ENCODE results near the gene EFHB. TPM values are rescaled to one million over a fixed set of nuclear protein-coding genes. Genes with fewer than 3 reads are reported as not detected.

Gene EFHB
- total RNA-seq, 1 donor from 2014 or later = 2.0 TPM

GRCh38 chr3:19946832-19947548, 13.0 kb upstream of the EFHB start, which contains the start of gene RAB5A:
Gene RAB5A (plus strand): TSS chr3:19947097. CDS start chr3:19950899, 3,802 bp downstream.
- Histone ChIP-seq H3K4me1 (peaks cover 22% of the 10 kb centered on the region), H3K79me2 (ENCODE audit: low read depth) (peaks cover 48% of the 10 kb centered on the region), H3K9ac (peak within 1 kb of the TSS; percentile 90), H2AFZ (replicated peaks) (peak within 1 kb of the TSS; percentile 82), H3K4me2 (peak within 1 kb of the TSS; percentile 89), H3K27me3 (no peaks in the 10 kb centered on the region), H3K27ac (peak within 1 kb of the TSS; percentile 97), H3K36me3 (no peaks in the 10 kb centered on the region), H3F3A (ENCODE audit: low read depth) (peaks cover 17% of the 10 kb centered on the region), H4K20me1 (ENCODE audit: low read depth) (peaks cover 44% of the 10 kb centered on the region), H3K9me3 (ENCODE audit: low read depth) (no peaks in the 10 kb centered on the region), H3K4me3 (peak within 1 kb of the TSS; percentile 92)
- H3K4me3 Mint-ChIP-seq = peak within 1 kb of the TSS; percentile 99
- H3K9me3 Mint-ChIP-seq = peaks cover 3% of the 10 kb centered on the region
- peaks cover 6% of the 10 kb centered on the region for H3K27me3 Mint-ChIP-seq (ENCODE audit: insufficient read depth, low read depth)
- H3K36me3 Mint-ChIP-seq = peaks cover 9% of the 10 kb centered on the region
- peaks cover 34% of the 10 kb centered on the region for H3K4me1 Mint-ChIP-seq
- H3K27ac Mint-ChIP-seq = peak within 1 kb of the TSS; percentile 96
- TF ChIP-seq EZH2phosphoT487 (IDR thresholded peaks at IDR 0.05) (no peak), EZH2 (IDR thresholded peaks at IDR 0.05) (peak; percentile 49)
- DNase-seq (ENCODE audit: low spot score) = peak; percentile 98

GRCh38 chr3:19945969-19946831, 12.2 kb upstream of the EFHB start:
- H3K36me3 ChIP-seq = no peaks in the 10 kb centered on the region
- peaks cover 40% of the 10 kb centered on the region for H3K79me2 ChIP-seq (ENCODE audit: low read depth)
- Mint-ChIP-seq H3K4me1 (peaks cover 31% of the 10 kb centered on the region), H3K4me3 (peak overlapping the region; percentile 99), H3K27me3 (ENCODE audit: insufficient read depth, low read depth) (peaks cover 6% of the 10 kb centered on the region), H3K36me3 (peaks cover 6% of the 10 kb centered on the region), H3K9me3 (peaks cover 3% of the 10 kb centered on the region), H3K27ac (peak overlapping the region; percentile 96)
- TF ChIP-seq CTCF (IDR thresholded peaks at IDR 0.05) = no peak
- peaks cover 22% of the 10 kb centered on the region for H3K4me1 ChIP-seq
- H3K27ac ChIP-seq = peak overlapping the region; percentile 82
- peak; percentile 5 for DNase-seq (ENCODE audit: low spot score)
- peak overlapping the region; percentile 89 for H3K4me2 ChIP-seq
- H3K9me3 ChIP-seq (ENCODE audit: low read depth) = no peaks in the 10 kb centered on the region
- peaks cover 17% of the 10 kb centered on the region for H3F3A ChIP-seq (ENCODE audit: low read depth)
- H3K9ac ChIP-seq = no peak overlapping the region
- H4K20me1 ChIP-seq (ENCODE audit: low read depth) = peaks cover 38% of the 10 kb centered on the region
- H2AFZ ChIP-seq (replicated peaks) = peak overlapping the region; percentile 82
- H3K4me3 ChIP-seq = peak overlapping the region; percentile 92
- H3K27me3 ChIP-seq = no peaks in the 10 kb centered on the region

GRCh38 chr3:19945534-19945933, 11.5 kb upstream of the EFHB start:
- H3K4me3 ChIP-seq = peak overlapping the region; percentile 92
- peaks cover 17% of the 10 kb centered on the region for H3F3A ChIP-seq (ENCODE audit: low read depth)
- no peak overlapping the region for H2AFZ ChIP-seq (replicated peaks)
- Mint-ChIP-seq H3K9me3 (peaks cover 3% of the 10 kb centered on the region), H3K36me3 (peaks cover 6% of the 10 kb centered on the region), H3K27ac (no peak overlapping the region), H3K4me3 (peak overlapping the region; percentile 99), H3K27me3 (ENCODE audit: insufficient read depth, low read depth) (peaks cover 6% of the 10 kb centered on the region), H3K4me1 (peaks cover 31% of the 10 kb centered on the region)
- no peaks in the 10 kb centered on the region for H3K27me3 ChIP-seq
- H4K20me1 ChIP-seq (ENCODE audit: low read depth) = peaks cover 33% of the 10 kb centered on the region
- H3K4me1 ChIP-seq = peaks cover 22% of the 10 kb centered on the region
- no peak overlapping the region for H3K9ac ChIP-seq
- H3K9me3 ChIP-seq (ENCODE audit: low read depth) = no peaks in the 10 kb centered on the region
- TF ChIP-seq CTCF (IDR thresholded peaks at IDR 0.05) = no peak
- no peak for TF ChIP-seq EZH2 (IDR thresholded peaks at IDR 0.05)
- no peak for TF ChIP-seq EZH2phosphoT487 (IDR thresholded peaks at IDR 0.05)
- no peak for DNase-seq (ENCODE audit: low spot score)
- H3K27ac ChIP-seq = no peak overlapping the region
- no peaks in the 10 kb centered on the region for H3K36me3 ChIP-seq
- peaks cover 33% of the 10 kb centered on the region for H3K79me2 ChIP-seq (ENCODE audit: low read depth)
- no peak overlapping the region for H3K4me2 ChIP-seq

Data from neural progenitor cell (in vitro differentiated cells).